HS-27A (cell line): ENCODE measurements around the gene INPP4A.

ENCODE experiments used
- DNase-seq: peaks from one replicate; pipeline ENCODE4 v3.0.0-alpha.2; 2012; ENCODE audit warnings: low read depth, missing footprints

The INPP4A gene

GRCh38 chr2:98637401-98638147, 192.9 kb downstream of the INPP4A start:
- DNase-seq, result no peak

- DNase-seq, result no peak
Measured at GRCh38 chr2:98643496-98644100, 198.9 kb downstream of the INPP4A start.
